SU-DHL-6 (cell line): ENCODE measurements around the gene PANX2.
A peak's percentile ranks its signal among the peaks of the same experiment; 100 is the strongest.

ENCODE experiments used
- H2AFZ ChIP-seq: fragments of 200-600 bp; sonication (generic); 2 replicates; pipeline ENCODE4 v1.6.1; 2014; ENCODE audit warnings: low read depth, mild to moderate bottlenecking, moderate library complexity, mixed read lengths, antibody characterized with exemption, low read length; ENCODE audit not compliant: severe bottlenecking
- H3F3A ChIP-seq: fragments of 200-600 bp; shearing (Covaris generic); 2 replicates; pipeline ENCODE4 v1.6.0; 2016; ENCODE audit warnings: antibody characterized with exemption, mild to moderate bottlenecking; ENCODE audit not compliant: insufficient read depth
- H3K27ac ChIP-seq: fragments of 200-600 bp; sonication (generic); 2 replicates; pipeline ENCODE4 v1.5.1; 2016; ENCODE audit warnings: low read depth, mild to moderate bottlenecking, low read length, moderate library complexity, mixed read lengths
- H3K27me3 ChIP-seq: fragments of 200-600 bp; sonication (generic), shearing (Covaris generic); 2 replicates; pipeline ENCODE4 v1.6.0; 2014; ENCODE audit warnings: mild to moderate bottlenecking, low read length
- H3K36me3 ChIP-seq: fragments of 200-600 bp; sonication (generic); 2 replicates; pipeline ENCODE4 v1.6.1; 2014; ENCODE audit warnings: mild to moderate bottlenecking, low read length, mixed read lengths
- H3K4me2 ChIP-seq: fragments of 300-600, 200-600 bp; shearing (Covaris generic), sonication (generic); 2 replicates; pipeline ENCODE4 v1.6.0; 2014; ENCODE audit warnings: low read length, low read depth, mild to moderate bottlenecking; ENCODE audit not compliant: poor library complexity, severe bottlenecking
- H3K4me3 ChIP-seq: fragments of 200-600 bp; sonication (generic); 2 replicates; pipeline ENCODE4 v1.5.1; 2014; ENCODE audit warnings: antibody characterized with exemption, low read length, mild to moderate bottlenecking, mixed read lengths; ENCODE audit not compliant: insufficient read depth, poor library complexity, severe bottlenecking
- H3K79me2 ChIP-seq: fragments of 200-600 bp; sonication (generic); 2 replicates; pipeline ENCODE4 v1.6.1; 2014; ENCODE audit warnings: mild to moderate bottlenecking, low read length, moderate library complexity; ENCODE audit not compliant: insufficient read depth
- H3K9ac ChIP-seq: fragments of 200-600 bp; sonication (generic); 2 replicates; pipeline ENCODE4 v1.7.0; 2014; ENCODE audit warnings: mild to moderate bottlenecking, low read length
- H3K9me2 ChIP-seq: fragments of 200-600 bp; sonication (generic); replicated peaks from 2 replicates; pipeline ENCODE4 v1.6.1; 2014; ENCODE audit warnings: low read length; ENCODE audit not compliant: insufficient read depth
- H3K9me3 ChIP-seq: fragments of 200-600 bp; sonication (generic); 2 replicates; pipeline ENCODE4 v1.6.1; 2014; ENCODE audit warnings: low read length, mixed read lengths; ENCODE audit not compliant: insufficient read depth
- H4K20me1 ChIP-seq: fragments of 200-600 bp; sonication (generic); 2 replicates; pipeline ENCODE4 v1.6.1; 2014; ENCODE audit warnings: low read depth, mild to moderate bottlenecking, antibody characterized with exemption, low read length, moderate library complexity, mixed read lengths
- EZH2phosphoT487 ChIP-seq: fragments of 200-600 bp; sonication (generic), shearing (Covaris generic); conservative IDR thresholded peaks from 2 replicates; pipeline ENCODE4 v1.6.1; 2018; ENCODE audit warnings: mild to moderate bottlenecking, antibody characterized with exemption, low read length, moderate library complexity, mixed read lengths
- TF ChIP-seq, protein P1 (sequence below): fragments of 200-600 bp; sonication (generic); IDR thresholded peaks from one replicate; pipeline ENCODE4 v1.5.1; 2017; ENCODE audit warnings: antibody characterized with exemption, mild to moderate bottlenecking, low read length, moderate library complexity; ENCODE audit not compliant: insufficient read depth, poor library complexity, severe bottlenecking

Gene PANX2

DNA sequence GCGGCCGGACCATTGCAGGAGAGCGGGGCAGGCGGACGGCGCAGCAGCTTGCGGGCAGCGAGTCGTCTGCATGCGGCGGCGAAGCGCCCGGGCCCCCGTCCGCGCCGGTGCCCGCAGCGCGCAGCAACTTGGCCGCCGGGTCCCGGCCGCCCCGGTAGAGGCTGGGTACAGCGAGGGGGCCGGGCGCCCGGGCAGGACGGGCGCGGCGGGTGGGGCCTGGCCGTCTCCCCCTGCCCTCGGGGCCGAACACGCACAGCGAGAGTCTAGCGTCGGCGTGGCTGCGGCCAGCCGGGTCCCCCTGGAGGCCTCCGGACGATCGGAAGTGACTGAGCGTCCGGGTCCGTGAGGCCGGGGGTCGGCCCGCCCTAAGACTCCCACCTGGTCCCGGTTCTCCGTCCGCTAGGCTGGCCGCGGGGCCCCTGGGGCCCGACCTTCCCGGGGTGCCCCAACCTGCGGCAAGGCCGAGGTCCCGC is 14.4 kb downstream of the PANX2 start:
- Histone ChIP-seq H3K4me2 (peak overlapping the region; percentile 90), H3K9me2 (no peaks in the 10 kb centered on the region), H3K27me3 (no peaks in the 10 kb centered on the region), H3K9me3 (no peaks in the 10 kb centered on the region), H3K36me3 (no peaks in the 10 kb centered on the region), H3F3A (peaks cover 31% of the 10 kb centered on the region), H4K20me1 (no peaks in the 10 kb centered on the region), H3K79me2 (peaks cover 24% of the 10 kb centered on the region), H3K9ac (peak overlapping the region; percentile 66), H3K27ac (no peak overlapping the region), H3K4me3 (peak overlapping the region; percentile 58), H2AFZ (peak overlapping the region; percentile 70)
- TF ChIP-seq, protein P1, sequence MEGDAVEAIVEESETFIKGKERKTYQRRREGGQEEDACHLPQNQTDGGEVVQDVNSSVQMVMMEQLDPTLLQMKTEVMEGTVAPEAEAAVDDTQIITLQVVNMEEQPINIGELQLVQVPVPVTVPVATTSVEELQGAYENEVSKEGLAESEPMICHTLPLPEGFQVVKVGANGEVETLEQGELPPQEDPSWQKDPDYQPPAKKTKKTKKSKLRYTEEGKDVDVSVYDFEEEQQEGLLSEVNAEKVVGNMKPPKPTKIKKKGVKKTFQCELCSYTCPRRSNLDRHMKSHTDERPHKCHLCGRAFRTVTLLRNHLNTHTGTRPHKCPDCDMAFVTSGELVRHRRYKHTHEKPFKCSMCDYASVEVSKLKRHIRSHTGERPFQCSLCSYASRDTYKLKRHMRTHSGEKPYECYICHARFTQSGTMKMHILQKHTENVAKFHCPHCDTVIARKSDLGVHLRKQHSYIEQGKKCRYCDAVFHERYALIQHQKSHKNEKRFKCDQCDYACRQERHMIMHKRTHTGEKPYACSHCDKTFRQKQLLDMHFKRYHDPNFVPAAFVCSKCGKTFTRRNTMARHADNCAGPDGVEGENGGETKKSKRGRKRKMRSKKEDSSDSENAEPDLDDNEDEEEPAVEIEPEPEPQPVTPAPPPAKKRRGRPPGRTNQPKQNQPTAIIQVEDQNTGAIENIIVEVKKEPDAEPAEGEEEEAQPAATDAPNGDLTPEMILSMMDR: no peak
- TF ChIP-seq EZH2phosphoT487: peak; percentile 87; the same call in 1 of the 2 replicates

DNA sequence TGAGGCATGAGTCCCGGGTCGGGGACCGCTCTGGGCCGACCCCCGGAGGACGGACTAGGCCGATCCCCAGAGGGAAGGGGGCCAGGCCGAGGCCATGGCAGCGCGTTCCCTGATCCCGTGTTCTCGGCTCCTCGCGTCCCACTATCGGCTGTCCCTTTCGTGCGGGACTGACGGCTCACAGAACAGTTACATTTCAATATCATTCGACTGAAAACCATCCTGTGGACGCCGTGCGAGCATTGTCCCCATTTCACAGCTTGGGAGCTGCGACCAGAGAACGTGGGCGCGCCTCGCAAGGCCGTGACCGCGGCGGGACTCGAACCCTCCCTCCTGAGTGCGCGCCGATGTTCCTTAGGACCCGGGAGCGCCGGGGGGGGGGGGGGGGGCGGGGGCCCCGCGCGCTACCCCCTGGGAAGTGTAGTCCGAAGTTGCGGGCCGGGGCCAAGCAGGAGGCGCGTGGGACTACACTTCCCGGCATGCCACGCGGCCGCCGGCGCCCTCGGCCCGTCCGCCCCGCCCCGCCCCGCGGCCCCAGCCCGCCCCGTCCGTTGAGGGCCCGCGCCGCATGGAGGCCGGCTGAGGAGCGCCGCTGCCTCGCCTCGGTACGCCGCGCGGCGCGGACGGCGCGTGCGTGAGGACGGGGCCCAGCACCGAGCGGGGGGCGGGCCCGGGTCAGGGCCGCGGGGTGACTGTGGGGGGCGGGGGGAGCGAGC is 15.0 kb downstream of the PANX2 start, which contains the start of gene TRABD:
TRABD (plus strand) TSS at position 539 of the 713 bp plus-strand sequence. CDS start 7,148 bp downstream, outside the sequence.
- Histone ChIP-seq H3K27ac (peak within 1 kb of the TSS; percentile 99), H2AFZ (peak within 1 kb of the TSS; percentile 70)

DNA sequence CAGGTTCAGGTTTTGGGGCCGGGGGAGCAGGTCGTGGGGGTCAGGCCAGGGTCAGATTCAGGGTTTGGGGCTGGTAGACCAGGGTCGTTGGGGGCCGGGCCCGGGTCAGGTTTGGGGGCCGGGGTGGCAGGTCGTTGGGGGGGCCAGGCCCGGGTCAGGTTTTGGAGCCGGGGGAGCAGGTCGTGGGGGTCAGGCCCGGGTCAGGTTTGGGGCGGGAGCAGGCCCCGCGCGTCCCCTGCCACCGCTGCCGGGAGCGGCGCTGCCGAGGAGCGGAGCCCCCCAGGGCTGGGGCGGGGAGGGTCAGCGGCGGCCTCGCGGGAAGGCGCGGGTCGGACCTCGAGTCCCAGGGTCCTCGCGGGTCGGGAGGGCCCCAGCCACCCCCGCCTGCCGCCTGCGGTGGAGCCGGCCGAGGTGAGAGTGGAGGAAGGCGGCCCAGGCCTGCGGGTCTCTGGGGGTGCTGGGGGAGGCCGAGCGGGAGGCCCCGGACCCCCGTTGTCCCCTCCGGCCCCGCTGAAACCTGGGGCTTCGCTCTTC is 15.7 kb downstream of the PANX2 start:
- Histone ChIP-seq H3F3A (peaks cover 44% of the 10 kb centered on the region), H3K79me2 (peaks cover 24% of the 10 kb centered on the region), H3K36me3 (no peaks in the 10 kb centered on the region), H3K4me3 (peak overlapping the region; percentile 76), H2AFZ (no peak overlapping the region), H3K9me3 (no peaks in the 10 kb centered on the region), H3K9ac (peak overlapping the region; percentile 99), H4K20me1 (no peaks in the 10 kb centered on the region), H3K9me2 (no peaks in the 10 kb centered on the region), H3K27ac (peak overlapping the region; percentile 99), H3K4me2 (peak overlapping the region; percentile 81), H3K27me3 (no peaks in the 10 kb centered on the region)
- no peak for TF ChIP-seq EZH2phosphoT487
- TF ChIP-seq, protein P1: no peak

More for the DNA sequence above, 15.0 kb downstream of the PANX2 start, which contains the start of gene TRABD:
- peaks cover 37% of the 10 kb centered on the region for H3F3A ChIP-seq
- peaks cover 24% of the 10 kb centered on the region for H3K79me2 ChIP-seq
- H3K9me2 ChIP-seq: no peaks in the 10 kb centered on the region
- peak within 1 kb of the TSS; percentile 76 for H3K4me3 ChIP-seq
- H3K4me2 ChIP-seq: peak within 1 kb of the TSS; percentile 90
- H3K9me3 ChIP-seq: no peaks in the 10 kb centered on the region
- no peaks in the 10 kb centered on the region for H3K36me3 ChIP-seq
- peak within 1 kb of the TSS; percentile 99 for H3K9ac ChIP-seq
- H3K27me3 ChIP-seq: no peaks in the 10 kb centered on the region
- TF ChIP-seq EZH2phosphoT487: no peak
- TF ChIP-seq, protein P1: no peak
- no peaks in the 10 kb centered on the region for H4K20me1 ChIP-seq
